HG02840 (cell line): ENCODE data around the gene KRT26.

Experiments
- ATAC-seq: cut with Tn5 transposase; IDR thresholded peaks from one replicate; pipeline ENCODE4 v1.9.1; 2021; ENCODE audit warnings: mild to moderate bottlenecking, moderate library complexity, moderate number of reproducible peaks; ENCODE audit not compliant: unreplicated experiment, low FRiP score

Gene KRT26

DNA sequence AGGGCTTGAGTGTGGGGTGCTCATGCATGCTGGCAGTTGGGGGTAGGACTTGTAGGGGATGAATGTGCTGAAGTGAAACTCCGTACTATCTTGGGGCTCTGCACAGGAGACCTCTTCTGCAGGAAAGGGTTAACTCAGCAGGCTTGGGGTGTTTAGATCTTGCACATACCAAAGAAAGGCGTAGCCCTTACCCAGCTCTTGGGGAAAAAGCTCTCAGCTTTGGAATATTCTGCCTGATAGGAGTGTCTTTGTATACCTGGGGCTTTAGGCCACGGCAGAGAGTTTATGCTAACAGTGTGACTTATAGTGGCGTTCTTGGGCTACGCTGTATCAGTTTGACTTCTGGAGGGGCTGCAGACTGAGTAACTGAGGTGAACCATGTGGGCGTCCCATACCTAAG lies 38.0 kb downstream of the KRT26 start:
- ATAC-seq = no peak

DNA sequence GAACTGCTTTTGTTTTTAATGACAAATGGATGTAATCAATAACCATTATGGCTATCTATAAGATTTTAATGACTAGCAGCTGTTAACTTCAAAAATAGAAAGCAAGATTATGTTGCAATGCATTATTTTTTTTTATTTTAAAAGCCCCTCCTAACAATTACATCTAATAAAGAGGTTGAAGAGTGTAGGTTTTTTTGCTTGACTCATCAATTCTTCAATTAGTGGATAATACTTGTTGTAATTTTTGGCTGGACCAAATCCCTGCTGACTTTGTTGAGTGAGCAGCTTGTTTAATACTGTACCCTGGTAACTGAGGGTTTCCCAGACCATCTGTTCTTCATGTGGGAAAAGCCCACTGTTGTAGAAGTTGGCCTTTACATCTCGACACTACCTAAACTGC lies 41.0 kb downstream of the KRT26 start:
- ATAC-seq = no peak

DNA sequence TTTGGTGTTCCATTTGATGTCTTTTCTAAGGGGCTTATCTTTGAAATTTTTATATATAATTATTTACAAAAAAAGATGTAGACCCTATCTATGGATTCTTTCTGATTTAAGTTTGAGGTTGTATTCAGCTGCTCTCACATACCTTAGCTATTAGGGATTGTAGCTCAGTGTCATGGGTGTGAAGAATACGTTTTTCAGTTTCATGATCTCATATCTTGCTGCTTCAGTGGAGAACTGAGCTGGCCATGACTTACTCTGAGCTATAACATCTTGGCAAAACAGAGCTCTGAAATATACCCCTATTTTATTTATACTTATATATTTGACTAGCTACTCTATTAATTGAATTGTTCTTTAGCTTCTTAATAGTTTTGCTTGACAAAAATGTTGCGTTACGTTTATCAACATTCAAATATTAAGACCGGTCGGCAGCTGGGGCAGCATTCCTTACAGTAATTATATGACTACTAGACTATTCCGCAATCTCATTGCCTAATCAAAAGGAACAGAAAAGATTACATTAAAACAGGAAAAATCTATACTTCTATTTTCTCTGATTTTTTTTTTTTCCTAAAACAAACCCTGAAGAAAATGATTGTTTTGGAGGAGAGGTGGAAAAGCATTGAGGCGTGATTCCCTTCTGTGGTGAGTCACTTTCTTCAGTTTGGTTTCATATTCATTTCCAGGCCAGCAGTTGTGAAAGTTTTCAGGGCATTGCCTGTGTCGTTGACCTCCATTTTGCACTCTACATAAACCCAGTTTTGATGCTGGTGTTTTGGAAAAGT lies 44.4 kb downstream of the KRT26 start:
- no peak for ATAC-seq

DNA sequence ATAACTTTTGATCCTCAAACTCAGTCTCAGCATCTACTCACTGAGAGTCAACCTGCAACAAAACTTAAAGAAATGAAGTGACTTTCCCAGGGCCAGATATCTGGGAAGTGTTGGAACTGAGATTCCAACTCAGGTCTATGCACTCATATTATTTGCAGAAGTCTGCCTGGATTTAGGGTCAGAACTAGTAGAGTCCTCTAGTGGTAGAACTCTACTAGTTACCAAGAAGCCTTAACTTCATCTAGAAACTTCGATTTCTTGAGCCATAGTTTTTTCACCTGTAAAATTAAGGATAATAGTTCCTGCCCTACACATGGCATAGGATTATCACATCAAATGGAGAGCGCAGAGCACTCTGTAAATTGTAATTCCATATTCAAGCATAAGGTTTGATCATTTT lies 45.1 kb downstream of the KRT26 start:
- no peak for ATAC-seq

GRCh38 chr17:40724656-40725055 lies 47.3 kb downstream of the KRT26 start:
- no peak for ATAC-seq

DNA sequence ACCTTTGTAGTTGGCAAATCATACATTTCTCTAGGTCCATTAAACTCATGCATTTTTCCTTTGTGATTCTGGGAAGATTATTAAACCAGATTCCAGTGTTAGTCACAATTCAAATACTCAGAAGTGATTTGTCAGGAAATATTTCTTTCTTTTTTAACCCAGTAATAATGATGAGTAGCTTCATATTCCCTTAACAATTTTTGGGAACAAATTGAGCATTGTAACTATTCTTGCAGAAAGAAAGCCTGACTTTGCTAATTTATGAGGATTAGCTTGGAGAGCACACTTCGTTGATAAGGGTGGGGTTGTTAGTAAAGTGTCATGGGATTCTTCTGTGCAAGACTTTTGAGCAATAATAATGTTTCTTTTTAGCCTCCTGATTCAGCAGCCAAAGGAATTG lies 49.8 kb downstream of the KRT26 start:
- no peak for ATAC-seq

DNA sequence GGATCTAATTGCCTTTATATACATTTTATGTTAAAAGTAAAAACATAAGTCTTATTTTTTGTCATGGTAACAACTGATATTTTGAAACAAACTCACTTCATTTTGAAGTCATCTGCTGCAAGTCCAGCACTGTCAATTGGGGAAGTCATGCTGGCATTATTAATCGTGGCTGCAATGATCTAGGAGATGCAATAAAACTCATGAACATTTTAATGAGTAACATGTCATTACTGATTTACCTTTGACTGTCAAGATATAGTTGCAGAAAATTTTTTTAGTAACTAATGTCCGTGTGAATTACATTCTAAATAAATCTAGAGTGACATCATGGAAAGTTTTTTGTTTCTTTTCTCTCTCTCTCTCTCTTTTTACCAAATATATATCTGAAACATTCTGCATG lies 51.1 kb downstream of the KRT26 start:
- ATAC-seq = no peak

DNA sequence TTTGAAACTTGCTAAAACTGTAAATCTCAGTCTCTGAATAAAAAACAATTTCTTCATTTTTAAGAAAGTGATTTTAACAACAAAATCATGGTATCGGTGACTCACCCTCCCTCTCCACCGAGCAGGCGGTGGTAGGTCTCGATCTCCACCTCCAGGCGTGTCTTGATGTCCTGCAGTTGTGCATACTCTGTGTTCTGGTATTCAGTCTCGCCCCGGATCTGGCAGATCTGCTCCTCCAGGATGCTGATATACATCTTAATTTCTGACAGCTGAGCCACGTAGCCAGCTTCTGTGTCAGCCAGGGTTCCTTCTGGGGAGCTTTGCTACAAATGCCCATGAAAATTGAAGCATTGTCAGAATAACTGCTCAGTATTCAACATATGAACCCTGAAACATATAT lies 53.1 kb downstream of the KRT26 start:
- ATAC-seq = no peak

DNA sequence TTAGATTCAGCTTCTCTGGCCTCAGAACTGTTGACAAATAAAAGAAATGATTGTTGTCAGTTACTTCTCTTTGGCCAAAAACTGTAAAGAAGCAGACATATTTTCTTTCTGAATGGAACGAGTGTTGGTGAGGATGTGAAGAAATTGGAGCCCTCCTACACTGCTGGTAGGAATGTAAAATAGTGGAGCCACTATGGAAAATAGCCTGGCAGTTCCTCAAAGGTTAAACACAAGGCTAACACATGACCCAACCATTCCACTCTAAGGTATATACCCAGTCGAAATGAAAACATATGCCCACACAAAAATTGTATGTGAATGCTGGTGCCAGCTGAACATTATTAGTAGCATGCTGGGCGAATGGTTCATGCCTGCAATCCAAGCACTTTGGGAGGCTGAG lies 54.2 kb downstream of the KRT26 start:
- no peak for ATAC-seq
